PFSK-1 (cell line): ENCODE data around the gene CUL1. TPM values are rescaled to one million over a fixed set of nuclear protein-coding genes. Genes with fewer than 3 reads are reported as not detected.

Source experiments
- FOXP2 ChIP-seq: optimal IDR thresholded peaks from 2 replicates; pipeline ENCODE3; 2011; ENCODE audit warnings: borderline replicate concordance, control low read depth, inconsistent platforms; ENCODE audit not compliant: insufficient read depth; ENCODE audit errors: extremely low read length, extremely low read depth
- POLR2AphosphoS5 ChIP-seq: IDR thresholded peaks from 2 replicates; pipeline ENCODE4 v1.6.1; 2012; ENCODE audit warnings: low read depth, mild to moderate bottlenecking, control low read depth, low read length, moderate library complexity
- SIN3A ChIP-seq: IDR thresholded peaks from 2 replicates; pipeline ENCODE4 v1.6.1; 2012; ENCODE audit warnings: mild to moderate bottlenecking, low read length, moderate library complexity, borderline replicate concordance; ENCODE audit not compliant: insufficient read depth
- TAF1 ChIP-seq: IDR thresholded peaks from 2 replicates; pipeline ENCODE4 v1.6.1; 2012; ENCODE audit warnings: low read length, control low read depth, borderline replicate concordance; ENCODE audit not compliant: insufficient read depth
- polyA plus RNA-seq: library from polyadenylated mRNA; unstranded; fragments of >200 nt; gene quantifications from one replicate; pipeline ENCODE4 v1.2.1, GENCODE V29; 2012; ENCODE audit warnings: low read depth, missing spikeins; ENCODE audit not compliant: insufficient read length
- TF ChIP-seq, protein P1 (sequence below), 2 experiments: IDR thresholded peaks; 2 replicates each; pipeline versions ENCODE4 v1.6.1 to v1.8.0; 2011 to 2012; ENCODE audit warnings: low read depth in 2 of 2, low read length in 2 of 2, control low read depth in 1 of 2, inconsistent platforms in 1 of 2, mild to moderate bottlenecking in 1 of 2, moderate library complexity in 1 of 2; ENCODE audit not compliant: insufficient read depth in 1 of 2

The CUL1 gene
- 31.1 TPM for polyA plus RNA-seq

DNA sequence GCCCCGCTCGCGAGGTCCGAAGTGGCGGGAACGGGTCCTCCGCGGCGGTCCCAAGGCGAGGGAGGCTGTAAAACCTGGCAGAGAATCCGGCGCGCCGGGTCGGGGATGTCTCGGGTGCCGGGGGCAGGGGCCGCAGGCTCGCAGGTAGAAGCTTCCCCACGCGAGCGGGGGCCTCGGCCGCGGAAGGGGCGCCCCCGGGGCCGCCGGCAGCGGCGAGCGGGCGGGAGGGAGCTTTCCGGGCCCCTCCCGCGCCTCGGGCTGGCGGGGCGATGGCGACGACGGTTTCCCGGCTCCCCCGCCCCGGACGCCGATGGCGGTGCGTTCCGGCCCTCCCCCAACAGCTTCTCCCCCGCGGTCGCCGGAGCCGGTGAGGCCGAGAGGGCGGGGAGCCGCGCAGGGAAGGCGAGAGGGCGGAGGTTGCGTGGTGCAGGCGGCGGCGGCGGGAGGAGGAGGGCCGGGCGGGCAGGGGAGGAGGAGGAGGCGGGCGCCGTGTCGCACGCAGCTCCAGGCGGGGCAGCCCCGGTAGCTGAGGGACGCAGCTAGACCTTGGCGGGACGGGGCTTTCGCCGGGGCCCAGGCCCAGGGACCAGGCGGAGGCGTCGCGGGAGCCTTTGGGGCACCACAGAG is at the start of gene CUL1:
Gene CUL1 (plus strand): TSS at position 507 of the 627 bp plus-strand sequence. CDS start 31,220 bp downstream, outside the sequence.
- TF ChIP-seq FOXP2, result peak; percentile 61
- TF ChIP-seq TAF1, result peak; percentile 15; the same call in 1 of the 2 replicates
- TF ChIP-seq POLR2AphosphoS5, result no peak
- no peak for TF ChIP-seq SIN3A
- TF ChIP-seq, protein P1, sequence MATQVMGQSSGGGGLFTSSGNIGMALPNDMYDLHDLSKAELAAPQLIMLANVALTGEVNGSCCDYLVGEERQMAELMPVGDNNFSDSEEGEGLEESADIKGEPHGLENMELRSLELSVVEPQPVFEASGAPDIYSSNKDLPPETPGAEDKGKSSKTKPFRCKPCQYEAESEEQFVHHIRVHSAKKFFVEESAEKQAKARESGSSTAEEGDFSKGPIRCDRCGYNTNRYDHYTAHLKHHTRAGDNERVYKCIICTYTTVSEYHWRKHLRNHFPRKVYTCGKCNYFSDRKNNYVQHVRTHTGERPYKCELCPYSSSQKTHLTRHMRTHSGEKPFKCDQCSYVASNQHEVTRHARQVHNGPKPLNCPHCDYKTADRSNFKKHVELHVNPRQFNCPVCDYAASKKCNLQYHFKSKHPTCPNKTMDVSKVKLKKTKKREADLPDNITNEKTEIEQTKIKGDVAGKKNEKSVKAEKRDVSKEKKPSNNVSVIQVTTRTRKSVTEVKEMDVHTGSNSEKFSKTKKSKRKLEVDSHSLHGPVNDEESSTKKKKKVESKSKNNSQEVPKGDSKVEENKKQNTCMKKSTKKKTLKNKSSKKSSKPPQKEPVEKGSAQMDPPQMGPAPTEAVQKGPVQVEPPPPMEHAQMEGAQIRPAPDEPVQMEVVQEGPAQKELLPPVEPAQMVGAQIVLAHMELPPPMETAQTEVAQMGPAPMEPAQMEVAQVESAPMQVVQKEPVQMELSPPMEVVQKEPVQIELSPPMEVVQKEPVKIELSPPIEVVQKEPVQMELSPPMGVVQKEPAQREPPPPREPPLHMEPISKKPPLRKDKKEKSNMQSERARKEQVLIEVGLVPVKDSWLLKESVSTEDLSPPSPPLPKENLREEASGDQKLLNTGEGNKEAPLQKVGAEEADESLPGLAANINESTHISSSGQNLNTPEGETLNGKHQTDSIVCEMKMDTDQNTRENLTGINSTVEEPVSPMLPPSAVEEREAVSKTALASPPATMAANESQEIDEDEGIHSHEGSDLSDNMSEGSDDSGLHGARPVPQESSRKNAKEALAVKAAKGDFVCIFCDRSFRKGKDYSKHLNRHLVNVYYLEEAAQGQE (IDR thresholded peaks at IDR 0.05; ENCODE audit: insufficient read depth in 1 of 2, low read depth in 2 of 2, low read length in 2 of 2), result no peak

DNA sequence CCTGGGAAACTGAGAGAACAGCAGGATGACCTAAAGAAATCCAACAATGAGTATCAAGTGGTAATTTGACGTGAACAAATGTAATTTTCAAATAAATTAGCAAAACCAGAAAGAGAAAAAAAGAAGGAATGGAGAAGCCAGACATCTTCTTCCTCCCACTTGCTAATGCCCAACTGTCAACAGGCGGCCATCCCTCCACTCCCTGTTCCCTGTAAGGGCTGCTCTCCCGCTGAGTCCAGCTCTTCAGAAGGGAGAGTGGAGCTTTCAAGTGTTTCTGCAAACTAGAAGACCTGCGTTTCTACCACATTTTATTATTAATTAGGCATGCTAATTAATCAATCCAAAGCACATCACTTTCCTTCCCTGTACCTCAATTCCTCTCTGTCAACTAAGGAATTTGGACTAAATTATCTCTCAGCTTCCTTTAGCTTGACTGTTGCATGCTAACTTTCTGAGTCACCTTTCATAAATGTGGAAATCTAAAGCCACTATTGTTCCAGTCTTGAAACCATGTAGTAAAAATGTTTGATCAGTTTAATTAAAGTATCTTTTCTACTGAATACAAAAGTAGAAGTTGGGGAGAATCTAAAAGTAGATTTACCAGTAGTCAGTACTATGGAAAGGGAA is 48.4 kb upstream of the CUL1 start:
- TF ChIP-seq SIN3A (no peak), POLR2AphosphoS5 (no peak), FOXP2 (no peak), TAF1 (no peak)
- TF ChIP-seq, protein P1 (IDR thresholded peaks at IDR 0.05; ENCODE audit: insufficient read depth in 1 of 2, low read depth in 2 of 2, low read length in 2 of 2), result no peak

DNA sequence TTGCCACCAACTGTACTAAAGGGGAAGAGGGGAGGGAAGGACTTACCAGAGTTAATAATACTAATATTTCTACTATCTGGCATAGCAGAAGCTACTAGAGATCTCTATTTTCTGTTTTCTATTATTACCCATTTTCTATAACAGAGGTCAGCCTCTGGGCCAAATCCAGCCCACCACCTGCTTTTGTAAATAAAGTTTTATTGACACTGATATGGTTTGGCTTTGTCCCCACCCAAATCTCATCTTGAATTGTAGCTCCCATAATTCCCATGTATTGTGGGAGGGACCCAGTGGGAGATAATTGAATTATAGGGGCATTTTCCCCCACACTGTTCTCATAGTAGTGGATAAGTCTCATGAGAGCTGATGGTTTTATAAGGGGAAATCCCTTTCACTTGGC is 45.9 kb upstream of the CUL1 start:
- TF ChIP-seq FOXP2, result no peak

GRCh38 chr7:148657929-148658328 is 40.8 kb upstream of the CUL1 start:
- TF ChIP-seq FOXP2, result no peak
- no peak for TF ChIP-seq POLR2AphosphoS5
- TF ChIP-seq, protein P1 (IDR thresholded peaks at IDR 0.05; ENCODE audit: insufficient read depth in 1 of 2, low read depth in 2 of 2, low read length in 2 of 2), result no peak
- TF ChIP-seq SIN3A, result no peak
- TF ChIP-seq TAF1, result no peak

DNA sequence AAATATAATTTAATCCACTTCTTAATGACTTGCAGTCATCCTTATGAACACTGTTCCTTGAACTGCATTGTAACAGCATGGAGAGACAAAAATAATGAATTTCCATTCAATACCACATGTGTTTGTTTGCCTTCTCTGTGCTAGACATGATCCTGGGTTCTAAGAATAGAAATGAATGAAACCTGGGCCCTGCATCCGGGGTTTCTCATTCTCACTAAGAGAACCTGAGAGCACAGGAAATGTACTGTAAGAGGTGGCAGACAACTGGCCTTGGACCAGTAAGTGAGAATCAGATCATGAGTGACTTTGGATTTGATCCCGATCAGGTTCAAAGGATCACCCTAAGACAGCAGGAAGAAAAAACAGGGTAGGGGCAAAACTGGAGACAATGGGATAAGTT is 37.2 kb upstream of the CUL1 start:
- TF ChIP-seq, protein P1 (IDR thresholded peaks at IDR 0.05; ENCODE audit: insufficient read depth in 1 of 2, low read depth in 2 of 2, low read length in 2 of 2), result no peak
- TF ChIP-seq POLR2AphosphoS5 (no peak), SIN3A (no peak), TAF1 (no peak), FOXP2 (no peak)
